WTC11 (cell line): Measurements from ENCODE around the gene DOCK8. TPM values are rescaled to one million over a fixed set of nuclear protein-coding genes. Genes with fewer than 3 reads are reported as not detected.

Experiments used
- ATAC-seq: fragments of 200-7000 bp; cut with Tn5 transposase; 2 replicates; pipeline ENCODE4 v1.10.0; 2021; ENCODE audit warnings: mild to moderate bottlenecking, moderate library complexity
- CTCF ChIA-PET: fragments of 300-600 bp; sonication (Branson Sonifier 250); formaldehyde crosslinking; loops from one replicate; lab custom pipeline; 2021; ENCODE audit warnings: antibody characterized with exemption; lab: Charles Lee
- POLR2A ChIA-PET: fragments of 350-600 bp; sonication (Branson Sonifier 250); formaldehyde crosslinking; loops from one replicate; lab custom pipeline; 2021; ENCODE audit warnings: antibody characterized with exemption; lab: Charles Lee
- DNase-seq: peaks from one replicate; pipeline ENCODE4 v3.0.0; 2021; ENCODE audit warnings: low spot score
- H3K27ac Mint-ChIP-seq: 2 replicates; pipeline ENCODE4 v1.8.0; 2021; ENCODE audit warnings: mixed read lengths
- H3K27me3 Mint-ChIP-seq: 2 replicates; pipeline ENCODE4 v1.8.0; 2021; ENCODE audit warnings: low read depth, mild to moderate bottlenecking, moderate library complexity, mixed read lengths
- H3K36me3 Mint-ChIP-seq: 2 replicates; pipeline ENCODE4 v1.8.0; 2021; ENCODE audit warnings: mixed read lengths
- H3K4me1 Mint-ChIP-seq: 2 replicates; pipeline ENCODE4 v1.8.0; 2022; ENCODE audit warnings: mixed read lengths
- H3K4me3 Mint-ChIP-seq: 2 replicates; pipeline ENCODE4 v1.8.0; 2021; ENCODE audit warnings: mild to moderate bottlenecking, moderate library complexity, mixed read lengths
- H3K9me3 Mint-ChIP-seq: 2 replicates; pipeline ENCODE4 v1.8.0; 2021; ENCODE audit warnings: mixed read lengths
- ELF4 ChIP-seq: sonication (generic); formaldehyde crosslinking; IDR thresholded peaks from 2 replicates; pipeline ENCODE4 v1.8.1; 2022; ENCODE audit warnings: low read depth, mild to moderate bottlenecking, moderate library complexity, missing genetic modification reagents
- FOXJ3 ChIP-seq: sonication (generic); formaldehyde crosslinking; IDR thresholded peaks from 2 replicates; pipeline ENCODE4 v1.9.0; 2021; ENCODE audit warnings: missing genetic modification reagents, mild to moderate bottlenecking, borderline replicate concordance
- HMGA2 ChIP-seq: fragments of 250-450 bp; sonication (Bioruptor Pico); IDR thresholded peaks from 2 replicates; pipeline ENCODE4 v1.4.0; 2021; ENCODE audit warnings: mild to moderate bottlenecking, moderate library complexity
- IRF1 ChIP-seq: sonication (generic); formaldehyde crosslinking; IDR thresholded peaks from 2 replicates; pipeline ENCODE4 v1.8.0; 2023; ENCODE audit warnings: missing genetic modification reagents
- JUN ChIP-seq: sonication (generic); formaldehyde crosslinking; IDR thresholded peaks from 2 replicates; pipeline ENCODE4 v1.8.0; 2023; ENCODE audit warnings: mild to moderate bottlenecking, missing genetic modification reagents
- NR3C1 ChIP-seq: sonication (generic); formaldehyde crosslinking; conservative IDR thresholded peaks from 2 replicates; pipeline ENCODE4 v1.8.1; 2023; ENCODE audit warnings: low read depth, mild to moderate bottlenecking, missing genetic modification reagents
- ZBTB21 ChIP-seq: sonication (generic); formaldehyde crosslinking; IDR thresholded peaks from 2 replicates; pipeline ENCODE4 v1.8.1; 2023; ENCODE audit warnings: mild to moderate bottlenecking, missing genetic modification reagents, borderline replicate concordance
- ZNF121 ChIP-seq: sonication (generic); formaldehyde crosslinking; IDR thresholded peaks from 2 replicates; pipeline ENCODE4 v1.8.0; 2023; ENCODE audit warnings: missing genetic modification reagents
- ZNF263 ChIP-seq: sonication (generic); formaldehyde crosslinking; IDR thresholded peaks from 2 replicates; pipeline ENCODE4 v1.8.1; 2022; ENCODE audit warnings: low read depth, mild to moderate bottlenecking, moderate library complexity, missing genetic modification reagents
- ZNF532 ChIP-seq: fragments of 250-450 bp; sonication (Bioruptor Pico); IDR thresholded peaks from 2 replicates; pipeline ENCODE4 v1.9.0; 2021; ENCODE audit warnings: mild to moderate bottlenecking, borderline replicate concordance
- total RNA-seq: library from RNA; stranded (reverse); gene quantifications from 3 replicates; pipeline ENCODE4 v1.2.3, GENCODE V29; 2021
- TF ChIP-seq, protein P1 (sequence below): sonication (generic); formaldehyde crosslinking; IDR thresholded peaks from 2 replicates; pipeline ENCODE4 v1.8.1; 2022; ENCODE audit warnings: low read depth, mild to moderate bottlenecking, moderate library complexity, missing genetic modification reagents, borderline replicate concordance
- TF ChIP-seq, protein P2 (sequence below): fragments of 200-600 bp; IDR thresholded peaks from 2 replicates; pipeline ENCODE4 v1.8.0; 2022; ENCODE audit warnings: antibody characterized with exemption
- TF ChIP-seq, protein P3 (sequence below): sonication (generic); formaldehyde crosslinking; IDR thresholded peaks from 2 replicates; pipeline ENCODE4 v1.8.0; 2023; ENCODE audit warnings: mild to moderate bottlenecking, missing genetic modification reagents
- TF ChIP-seq, protein P4 (sequence below): sonication (generic); formaldehyde crosslinking; IDR thresholded peaks from 2 replicates; pipeline ENCODE4 v1.8.0; 2022; ENCODE audit warnings: mild to moderate bottlenecking, missing genetic modification reagents

DOCK8 gene
- total RNA-seq, 1 experiment from 2014 or later = 3.2 TPM

DNA sequence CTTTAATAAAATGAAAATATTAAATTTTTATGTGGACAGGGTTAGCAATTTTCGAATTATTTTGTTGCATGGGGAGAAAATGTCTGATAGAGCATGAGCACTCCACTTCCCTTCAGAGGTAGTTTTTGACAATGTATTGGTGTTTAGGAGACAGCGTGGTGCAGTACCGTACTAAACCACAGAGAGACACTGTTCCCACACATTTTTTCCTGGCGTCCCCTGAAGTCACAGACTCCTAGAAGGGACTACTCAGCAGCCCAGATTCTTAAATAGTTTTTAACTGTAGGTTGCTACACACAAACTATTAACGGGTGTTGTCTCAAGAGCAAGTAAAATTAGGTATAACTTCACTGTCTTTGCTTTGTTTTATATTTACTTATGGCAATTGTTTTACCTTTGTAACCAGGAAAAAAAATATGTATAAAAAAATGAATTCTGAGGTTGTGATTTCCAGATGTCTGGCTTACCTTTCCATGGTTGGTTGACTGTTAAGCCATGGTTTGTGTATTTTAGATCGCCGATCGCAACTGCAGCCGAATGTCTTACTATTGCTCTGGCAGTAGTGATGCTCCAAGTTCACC lies 171.2 kb downstream of the DOCK8 start:
- Mint-ChIP-seq H3K4me1 (peaks cover 30% of the 10 kb centered on the region), H3K27ac (no peak overlapping the region), H3K9me3 (no peaks in the 10 kb centered on the region), H3K4me3 (no peak overlapping the region), H3K27me3 (no peaks in the 10 kb centered on the region), H3K36me3 (no peaks in the 10 kb centered on the region)
- ChIA-PET POLR2A (no interaction called here), CTCF (interaction anchor here (1.2 to 1.4 kb wide), 2 partner anchors 371 to 619 kb away, joined by 3 read pairs; no protein-coding TSS in a partner anchor)
- ATAC-seq (peak; percentile 95), DNase-seq (peak; percentile 62)
- TF ChIP-seq, protein P1, sequence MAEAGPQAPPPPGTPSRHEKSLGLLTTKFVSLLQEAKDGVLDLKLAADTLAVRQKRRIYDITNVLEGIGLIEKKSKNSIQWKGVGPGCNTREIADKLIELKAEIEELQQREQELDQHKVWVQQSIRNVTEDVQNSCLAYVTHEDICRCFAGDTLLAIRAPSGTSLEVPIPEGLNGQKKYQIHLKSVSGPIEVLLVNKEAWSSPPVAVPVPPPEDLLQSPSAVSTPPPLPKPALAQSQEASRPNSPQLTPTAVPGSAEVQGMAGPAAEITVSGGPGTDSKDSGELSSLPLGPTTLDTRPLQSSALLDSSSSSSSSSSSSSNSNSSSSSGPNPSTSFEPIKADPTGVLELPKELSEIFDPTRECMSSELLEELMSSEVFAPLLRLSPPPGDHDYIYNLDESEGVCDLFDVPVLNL (CRISPR knock-in tag) = no peak
- TF ChIP-seq, protein P2, sequence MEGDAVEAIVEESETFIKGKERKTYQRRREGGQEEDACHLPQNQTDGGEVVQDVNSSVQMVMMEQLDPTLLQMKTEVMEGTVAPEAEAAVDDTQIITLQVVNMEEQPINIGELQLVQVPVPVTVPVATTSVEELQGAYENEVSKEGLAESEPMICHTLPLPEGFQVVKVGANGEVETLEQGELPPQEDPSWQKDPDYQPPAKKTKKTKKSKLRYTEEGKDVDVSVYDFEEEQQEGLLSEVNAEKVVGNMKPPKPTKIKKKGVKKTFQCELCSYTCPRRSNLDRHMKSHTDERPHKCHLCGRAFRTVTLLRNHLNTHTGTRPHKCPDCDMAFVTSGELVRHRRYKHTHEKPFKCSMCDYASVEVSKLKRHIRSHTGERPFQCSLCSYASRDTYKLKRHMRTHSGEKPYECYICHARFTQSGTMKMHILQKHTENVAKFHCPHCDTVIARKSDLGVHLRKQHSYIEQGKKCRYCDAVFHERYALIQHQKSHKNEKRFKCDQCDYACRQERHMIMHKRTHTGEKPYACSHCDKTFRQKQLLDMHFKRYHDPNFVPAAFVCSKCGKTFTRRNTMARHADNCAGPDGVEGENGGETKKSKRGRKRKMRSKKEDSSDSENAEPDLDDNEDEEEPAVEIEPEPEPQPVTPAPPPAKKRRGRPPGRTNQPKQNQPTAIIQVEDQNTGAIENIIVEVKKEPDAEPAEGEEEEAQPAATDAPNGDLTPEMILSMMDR = peak; percentile 75

DNA sequence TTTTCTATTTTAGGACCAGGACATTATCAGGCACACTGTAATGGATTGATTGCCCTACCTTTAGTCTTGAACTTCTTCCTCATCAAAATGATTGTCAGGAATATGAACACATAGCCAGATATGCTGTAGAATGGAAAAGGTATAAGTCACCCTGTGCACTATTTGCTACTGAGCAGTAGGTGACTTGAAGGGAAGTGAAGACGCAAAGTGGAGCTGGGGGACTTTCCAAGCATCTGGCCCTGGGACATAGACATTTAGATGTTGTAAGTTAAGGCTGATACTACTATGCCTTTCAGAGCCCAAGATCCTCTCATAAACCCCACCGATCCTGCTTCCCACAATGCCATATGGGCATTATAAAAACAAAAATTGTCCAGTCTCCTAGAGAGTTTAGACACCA lies 174.5 kb downstream of the DOCK8 start:
- Mint-ChIP-seq H3K9me3 (no peaks in the 10 kb centered on the region), H3K4me3 (no peak overlapping the region), H3K27me3 (no peaks in the 10 kb centered on the region), H3K27ac (no peak overlapping the region), H3K4me1 (peaks cover 33% of the 10 kb centered on the region), H3K36me3 (no peaks in the 10 kb centered on the region)
- CTCF ChIA-PET = interaction anchor here (0.6 to 1.5 kb wide), 4 partner anchors 115 to 620 kb away, joined by 3 to 4 read pairs (median 4); partner anchors contain the start of gene KANK1
- POLR2A ChIA-PET = no interaction called here
- no peak for TF ChIP-seq NR3C1 (CRISPR knock-in tag)
- DNase-seq (no peak), ATAC-seq (no peak)

DNA sequence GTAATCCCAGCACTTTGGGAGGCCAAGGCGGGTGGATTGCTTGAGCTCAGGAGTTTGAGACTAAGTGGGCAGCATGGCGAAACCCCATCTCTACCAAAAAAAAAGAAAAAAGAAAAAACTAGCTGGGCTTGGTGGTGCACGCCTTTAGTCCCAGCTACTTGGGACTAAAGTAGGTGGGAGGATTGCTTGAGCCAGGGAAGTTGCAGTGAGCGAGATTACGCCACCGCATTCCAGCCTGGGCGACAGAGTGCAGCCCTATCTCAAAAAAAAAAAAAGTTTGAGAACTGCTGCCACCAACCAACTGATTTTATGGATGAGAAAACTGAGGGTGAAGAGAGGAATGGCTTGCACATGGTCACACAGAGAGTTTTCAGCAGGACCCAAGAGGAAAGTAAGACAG lies 175.1 kb downstream of the DOCK8 start:
- H3K4me3 Mint-ChIP-seq = no peak overlapping the region
- no peak for TF ChIP-seq HMGA2 (CRISPR knock-in tag)
- TF ChIP-seq, all 79 proteins: peak for 0
- peaks cover 33% of the 10 kb centered on the region for H3K4me1 Mint-ChIP-seq
- H3K36me3 Mint-ChIP-seq = no peaks in the 10 kb centered on the region
- no peak for DNase-seq
- ChIA-PET POLR2A (no interaction called here), CTCF (interaction anchor here (0.6 to 1.1 kb wide), 3 partner anchors 115 to 421 kb away, joined by 3 to 4 read pairs (median 3); partner anchors contain the start of gene KANK1)
- H3K9me3 Mint-ChIP-seq = no peaks in the 10 kb centered on the region
- no peak overlapping the region for H3K27ac Mint-ChIP-seq
- ATAC-seq = no peak
- no peaks in the 10 kb centered on the region for H3K27me3 Mint-ChIP-seq

GRCh38 chr9:392077-392804 lies 177.6 kb downstream of the DOCK8 start:
- ATAC-seq (no peak), DNase-seq (no peak)
- no peaks in the 10 kb centered on the region for H3K36me3 Mint-ChIP-seq
- no peak overlapping the region for H3K27ac Mint-ChIP-seq
- ChIA-PET POLR2A (no interaction called here), CTCF (interaction anchor here (0.6 to 0.7 kb wide), 3 partner anchors 226 to 617 kb away, joined by 3 to 5 read pairs (median 4); no protein-coding TSS in a partner anchor)
- no peaks in the 10 kb centered on the region for H3K27me3 Mint-ChIP-seq
- peaks cover 21% of the 10 kb centered on the region for H3K4me1 Mint-ChIP-seq
- no peaks in the 10 kb centered on the region; the same call in 1 of the 2 replicates for H3K9me3 Mint-ChIP-seq
- H3K4me3 Mint-ChIP-seq = no peak overlapping the region
- TF ChIP-seq ZBTB21 (CRISPR knock-in tag) (no peak), IRF1 (no peak), ZNF532 (CRISPR knock-in tag) (no peak), JUN (no peak), ZNF263 (no peak), ZNF121 (CRISPR knock-in tag) (no peak), FOXJ3 (CRISPR knock-in tag) (no peak), ELF4 (CRISPR knock-in tag) (no peak)
- TF ChIP-seq, protein P3, sequence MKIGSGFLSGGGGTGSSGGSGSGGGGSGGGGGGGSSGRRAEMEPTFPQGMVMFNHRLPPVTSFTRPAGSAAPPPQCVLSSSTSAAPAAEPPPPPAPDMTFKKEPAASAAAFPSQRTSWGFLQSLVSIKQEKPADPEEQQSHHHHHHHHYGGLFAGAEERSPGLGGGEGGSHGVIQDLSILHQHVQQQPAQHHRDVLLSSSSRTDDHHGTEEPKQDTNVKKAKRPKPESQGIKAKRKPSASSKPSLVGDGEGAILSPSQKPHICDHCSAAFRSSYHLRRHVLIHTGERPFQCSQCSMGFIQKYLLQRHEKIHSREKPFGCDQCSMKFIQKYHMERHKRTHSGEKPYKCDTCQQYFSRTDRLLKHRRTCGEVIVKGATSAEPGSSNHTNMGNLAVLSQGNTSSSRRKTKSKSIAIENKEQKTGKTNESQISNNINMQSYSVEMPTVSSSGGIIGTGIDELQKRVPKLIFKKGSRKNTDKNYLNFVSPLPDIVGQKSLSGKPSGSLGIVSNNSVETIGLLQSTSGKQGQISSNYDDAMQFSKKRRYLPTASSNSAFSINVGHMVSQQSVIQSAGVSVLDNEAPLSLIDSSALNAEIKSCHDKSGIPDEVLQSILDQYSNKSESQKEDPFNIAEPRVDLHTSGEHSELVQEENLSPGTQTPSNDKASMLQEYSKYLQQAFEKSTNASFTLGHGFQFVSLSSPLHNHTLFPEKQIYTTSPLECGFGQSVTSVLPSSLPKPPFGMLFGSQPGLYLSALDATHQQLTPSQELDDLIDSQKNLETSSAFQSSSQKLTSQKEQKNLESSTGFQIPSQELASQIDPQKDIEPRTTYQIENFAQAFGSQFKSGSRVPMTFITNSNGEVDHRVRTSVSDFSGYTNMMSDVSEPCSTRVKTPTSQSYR (CRISPR knock-in tag) = no peak
- TF ChIP-seq, protein P4, sequence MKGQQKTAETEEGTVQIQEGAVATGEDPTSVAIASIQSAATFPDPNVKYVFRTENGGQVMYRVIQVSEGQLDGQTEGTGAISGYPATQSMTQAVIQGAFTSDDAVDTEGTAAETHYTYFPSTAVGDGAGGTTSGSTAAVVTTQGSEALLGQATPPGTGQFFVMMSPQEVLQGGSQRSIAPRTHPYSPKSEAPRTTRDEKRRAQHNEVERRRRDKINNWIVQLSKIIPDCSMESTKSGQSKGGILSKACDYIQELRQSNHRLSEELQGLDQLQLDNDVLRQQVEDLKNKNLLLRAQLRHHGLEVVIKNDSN (CRISPR knock-in tag) = no peak
